Activated CD8-positive, alpha-beta memory T cell treated with anti-CD3 and anti-CD28 coated beads, Interleukin-2, amount 50 U/mL, for 24 hours (primary cell): ENCODE data around the gene SLC1A7.

Experiments
- DNase-seq: peaks from one replicate; pipeline ENCODE4 v3.0.0-alpha.2; 2020; ENCODE audit errors: extremely low read depth

SLC1A7 gene

GRCh38 chr1:53090227-53091147 lies 52.0 kb downstream of the SLC1A7 start:
- no peak for DNase-seq

GRCh38 chr1:53089478-53090226 lies 52.8 kb downstream of the SLC1A7 start:
- no peak for DNase-seq

GRCh38 chr1:53088616-53089300 lies 53.7 kb downstream of the SLC1A7 start:
- DNase-seq, result no peak

- DNase-seq, result no peak
These were observed 54.8 kb downstream of the SLC1A7 start for GRCh38 chr1:53087332-53088285.

GRCh38 chr1:53086491-53087070 lies 55.9 kb downstream of the SLC1A7 start:
- DNase-seq, result no peak

GRCh38 chr1:53085405-53085804 lies 57.0 kb downstream of the SLC1A7 start:
- DNase-seq, result no peak

GRCh38 chr1:53084589-53084971 lies 57.9 kb downstream of the SLC1A7 start:
- DNase-seq, result no peak

- no peak for DNase-seq
These were observed 58.5 kb downstream of the SLC1A7 start for GRCh38 chr1:53083636-53084588.

GRCh38 chr1:53082826-53083455 lies 59.5 kb downstream of the SLC1A7 start:
- no peak for DNase-seq

GRCh38 chr1:53081384-53082066 lies 60.9 kb downstream of the SLC1A7 start:
- no peak for DNase-seq

- no peak for DNase-seq
These were observed 61.7 kb downstream of the SLC1A7 start for GRCh38 chr1:53080769-53081168.

- no peak for DNase-seq
These were observed 62.4 kb downstream of the SLC1A7 start for GRCh38 chr1:53080041-53080440.

GRCh38 chr1:53079251-53079650 lies 63.2 kb downstream of the SLC1A7 start:
- DNase-seq, result no peak

- DNase-seq, result no peak
These were observed 63.9 kb downstream of the SLC1A7 start for GRCh38 chr1:53078333-53079101.

- DNase-seq, result no peak
These were observed 64.9 kb downstream of the SLC1A7 start for GRCh38 chr1:53077599-53077965.

- DNase-seq, result no peak
These were observed 65.5 kb downstream of the SLC1A7 start for GRCh38 chr1:53076721-53077598.

- DNase-seq, result no peak
These were observed 66.3 kb downstream of the SLC1A7 start for GRCh38 chr1:53076165-53076564.
